HG03565 (cell line): Measurements from ENCODE around the gene PKDCC.
"Not testable (repeated sequence)": the region's sequence is repeated elsewhere in the genome, so short reads cannot be mapped to it uniquely, and the experiment has no call there.

Experiments
- ATAC-seq: cut with Tn5 transposase; IDR thresholded peaks from one replicate; pipeline ENCODE4 v1.9.1; 2021; ENCODE audit warnings: mild to moderate bottlenecking, moderate library complexity; ENCODE audit not compliant: unreplicated experiment

The PKDCC gene

DNA sequence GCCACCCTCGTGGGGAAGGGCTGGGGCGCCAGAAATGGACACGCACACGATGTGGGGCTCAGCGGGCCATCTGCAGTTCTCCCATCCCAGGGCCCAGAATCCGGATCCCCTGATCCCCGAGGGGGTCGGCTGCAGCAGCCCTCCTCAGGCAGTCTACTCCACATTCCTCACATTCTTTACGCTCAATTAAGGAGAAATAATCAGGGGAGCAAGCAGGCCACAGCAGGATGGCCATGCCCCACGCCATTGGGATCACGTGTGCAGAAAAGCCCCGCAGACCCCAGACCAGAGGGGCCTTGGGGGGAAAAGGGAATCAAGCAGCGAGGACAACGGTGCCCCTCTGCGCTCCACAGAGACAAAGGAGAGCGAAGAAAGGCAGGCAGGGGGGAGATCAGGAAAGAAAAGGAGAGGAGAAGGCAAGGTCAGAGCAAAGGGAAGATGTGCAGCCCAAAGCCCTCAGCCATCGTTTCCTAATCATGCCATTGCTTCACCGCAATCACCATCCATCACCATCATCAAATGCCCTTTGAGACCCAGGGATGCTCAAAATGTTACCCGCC is 17.5 kb upstream of the PKDCC start:
- ATAC-seq: no peak

DNA sequence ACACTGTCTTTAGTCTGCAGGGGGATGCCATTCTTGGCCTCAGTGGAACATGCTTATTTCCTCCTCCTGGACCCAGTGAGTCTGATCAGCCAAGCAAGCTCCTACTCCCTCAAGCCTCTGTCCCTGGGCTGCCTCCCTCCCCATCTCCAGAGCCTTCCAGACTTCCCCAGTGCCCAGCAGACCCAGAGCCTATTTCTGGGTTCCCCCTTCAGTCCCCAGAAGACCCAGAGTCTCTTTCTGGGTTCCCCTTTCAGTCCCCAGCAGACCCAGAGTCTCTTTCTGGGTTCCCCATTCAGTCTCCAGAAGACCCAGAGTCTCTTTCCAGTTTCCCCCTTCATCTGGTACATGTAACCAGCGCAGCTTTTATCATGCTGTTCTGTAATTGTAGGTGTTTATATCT is 17.0 kb upstream of the PKDCC start:
- no peak for ATAC-seq

DNA sequence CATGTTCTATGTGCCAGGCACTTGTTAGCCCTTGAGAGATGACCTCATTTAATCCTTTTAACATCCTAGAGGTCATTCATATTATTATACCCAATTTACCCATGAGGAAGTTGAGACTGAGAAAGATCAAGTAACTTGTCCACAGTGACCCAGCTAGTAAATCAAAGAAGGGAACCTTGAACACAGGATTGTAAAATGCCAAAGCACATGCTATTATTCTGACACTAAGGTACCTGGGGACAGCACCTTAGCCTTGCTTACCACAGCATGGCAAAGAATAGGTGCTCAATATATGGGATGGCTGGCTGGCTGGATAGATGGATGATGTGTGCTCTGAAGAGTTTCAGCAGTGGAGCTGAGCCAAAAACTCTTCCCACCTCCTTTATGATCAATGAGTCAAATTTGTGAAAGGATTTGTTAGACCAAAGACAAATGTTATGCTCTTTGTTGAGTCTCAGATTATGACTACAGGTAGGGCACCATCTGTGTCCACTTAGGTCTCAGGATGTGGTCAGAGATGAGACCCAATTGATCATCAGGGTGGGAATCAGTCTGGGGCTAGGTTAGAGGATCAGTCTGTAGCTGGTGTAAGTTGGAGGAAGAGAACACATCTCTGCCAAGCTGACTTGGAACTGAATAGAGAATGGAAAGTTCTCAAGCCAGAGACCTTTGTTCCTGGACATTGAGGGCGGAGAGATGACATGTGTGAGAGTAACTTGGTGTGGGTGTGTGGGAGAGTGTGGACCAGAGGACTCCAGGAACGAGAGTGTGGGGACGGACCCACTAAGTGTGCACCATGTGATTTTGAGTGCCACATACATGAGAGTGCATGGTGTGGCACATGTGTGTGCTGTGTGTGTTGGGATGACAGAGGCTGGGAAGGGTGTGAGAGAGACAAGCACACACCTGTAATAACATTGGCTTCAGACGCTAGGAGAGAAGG is 16.3 kb upstream of the PKDCC start:
- ATAC-seq: no peak

DNA sequence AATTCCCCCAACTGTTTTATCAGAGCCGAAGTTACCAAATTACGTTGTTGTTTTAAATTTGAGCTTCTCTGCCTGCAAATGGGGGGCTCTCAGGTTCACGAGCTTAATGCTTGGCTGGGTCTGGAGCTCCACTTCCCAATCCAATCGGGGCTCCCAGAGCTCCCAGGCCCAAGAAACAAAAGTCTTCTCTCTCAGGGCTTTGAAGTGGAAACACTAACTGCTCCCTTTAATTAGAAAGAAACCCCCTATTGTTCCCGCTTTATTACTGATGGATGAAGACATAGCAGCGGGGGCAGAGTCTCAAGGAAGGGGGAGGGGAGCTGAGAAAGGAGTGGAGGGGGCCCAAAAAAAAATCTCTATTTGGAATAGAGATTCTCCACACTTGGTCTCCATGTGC is 15.6 kb upstream of the PKDCC start:
- ATAC-seq: no peak

DNA sequence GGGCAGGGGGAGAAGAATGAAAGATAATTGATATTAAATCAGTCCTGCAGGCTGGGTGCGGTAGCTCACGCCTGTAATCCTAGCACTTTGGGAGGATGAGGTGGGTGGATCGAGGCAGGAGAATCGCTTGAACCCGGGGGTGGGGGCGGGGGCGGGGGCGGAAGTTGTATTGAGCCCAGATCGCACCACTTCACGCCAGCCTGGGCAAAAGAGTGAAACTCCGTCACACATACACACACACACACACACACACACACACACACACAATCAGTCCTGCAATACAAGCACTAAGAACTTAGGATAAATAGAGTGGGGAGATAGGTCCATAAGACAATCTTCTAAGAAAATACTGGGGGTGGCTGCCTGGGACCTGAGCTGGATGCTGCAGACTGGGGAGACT is 15.1 kb upstream of the PKDCC start:
- ATAC-seq: no peak

DNA sequence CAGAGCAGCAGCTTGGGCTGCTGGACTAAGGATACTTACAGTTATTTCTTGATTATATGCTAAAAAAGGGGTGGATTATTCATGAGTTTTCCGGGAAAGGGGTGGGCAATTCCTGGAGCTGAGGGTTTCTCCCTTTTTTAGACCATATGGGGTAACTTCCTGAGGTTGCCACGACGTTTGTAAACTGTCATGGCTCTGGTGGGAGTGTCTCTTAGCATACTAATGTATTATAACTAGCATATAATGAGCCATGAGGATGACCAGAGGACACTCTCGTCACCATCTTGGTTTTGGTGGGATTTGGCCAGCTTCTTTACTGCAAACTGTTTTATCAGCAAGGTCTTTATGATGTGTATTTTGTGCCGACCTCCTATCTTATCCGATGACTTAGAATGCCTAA is 13.7 kb upstream of the PKDCC start:
- not testable (repeated sequence) for ATAC-seq

DNA sequence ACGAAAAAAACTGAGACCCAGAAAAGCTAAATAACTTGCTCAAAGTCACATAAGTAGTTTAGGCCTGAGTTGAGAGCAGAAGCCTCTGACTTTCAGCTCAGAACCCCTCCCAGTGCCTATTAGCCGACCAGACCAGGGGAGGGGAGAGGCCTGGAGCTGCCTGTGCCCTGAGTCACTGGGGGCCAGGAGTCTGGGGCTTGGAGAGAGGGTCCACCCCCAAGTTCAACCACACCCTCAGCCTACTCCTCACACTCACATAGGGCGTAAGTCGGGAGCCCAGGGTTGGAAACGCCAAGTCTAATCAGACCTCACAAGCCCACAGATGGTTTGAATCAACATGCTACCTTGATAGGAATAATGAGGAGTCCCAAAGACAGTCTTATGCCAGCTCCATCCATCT is 12.6 kb upstream of the PKDCC start:
- no peak for ATAC-seq

DNA sequence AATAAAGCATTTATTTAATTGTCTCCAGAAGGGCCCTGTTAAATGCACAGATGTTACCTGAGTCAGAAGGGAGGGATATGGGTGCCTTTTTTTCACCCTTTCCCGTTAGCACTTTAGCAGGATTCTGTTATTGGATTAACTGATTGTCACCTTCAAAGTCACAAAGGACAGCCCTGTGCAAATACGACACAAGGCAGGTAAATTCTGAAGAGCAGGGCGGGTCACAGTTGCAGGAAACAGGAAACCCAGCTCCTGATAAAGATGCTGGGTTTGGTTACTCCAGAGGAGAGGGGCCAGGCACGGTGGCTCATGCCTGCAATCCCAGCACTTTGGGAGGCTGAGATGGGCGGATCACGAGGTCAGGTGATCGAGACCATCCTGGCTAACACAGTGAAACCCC is 11.4 kb upstream of the PKDCC start:
- no peak for ATAC-seq

DNA sequence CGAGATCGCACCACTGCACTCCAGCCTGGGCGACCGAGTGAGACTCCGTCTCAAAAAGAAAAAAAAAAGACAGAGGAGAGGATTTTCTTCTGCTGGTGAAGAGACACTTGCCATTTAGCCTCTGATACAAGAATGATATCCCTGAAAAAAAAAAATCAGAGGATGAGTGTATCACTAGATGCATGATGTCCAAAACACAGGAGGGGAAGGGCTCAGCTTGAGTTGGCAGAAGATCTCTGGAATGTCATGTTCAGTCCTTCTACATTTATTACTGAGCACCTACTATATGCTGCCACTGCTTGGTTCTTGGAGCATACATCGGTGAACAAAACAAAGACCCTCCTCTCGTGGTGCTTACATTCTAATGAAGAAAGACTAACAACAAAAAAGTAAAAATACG is 10.9 kb upstream of the PKDCC start:
- no peak for ATAC-seq

DNA sequence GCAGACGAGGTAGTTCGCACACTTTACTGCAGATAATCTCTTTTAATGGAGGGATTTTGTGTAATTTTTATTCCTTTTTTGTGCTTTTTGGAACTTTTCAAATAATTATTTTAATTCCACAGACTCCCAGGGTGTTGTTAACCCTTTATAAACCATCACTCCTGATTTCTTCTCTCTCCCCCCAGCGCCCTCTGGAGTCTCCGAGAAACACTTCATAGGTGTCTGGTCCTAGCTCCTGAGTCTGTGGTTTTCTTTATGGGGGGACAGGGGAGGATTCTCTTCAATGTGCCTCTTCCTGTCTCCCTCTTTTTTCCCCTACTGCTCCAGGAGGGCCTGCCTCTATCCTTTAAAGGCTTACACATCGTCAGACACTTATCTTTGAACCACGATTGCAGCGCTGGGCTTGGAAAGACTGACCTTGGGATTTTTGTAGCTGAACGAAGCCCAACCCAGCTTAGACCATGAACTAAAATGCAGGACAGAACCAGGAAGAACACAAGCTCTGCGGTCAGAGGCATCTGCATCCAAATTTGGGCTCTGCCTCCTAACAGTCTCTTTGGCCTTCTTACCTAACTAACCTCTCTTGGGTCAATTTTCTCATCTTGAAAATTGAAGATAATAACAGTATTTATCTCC is 7.1 kb upstream of the PKDCC start:
- ATAC-seq: no peak

DNA sequence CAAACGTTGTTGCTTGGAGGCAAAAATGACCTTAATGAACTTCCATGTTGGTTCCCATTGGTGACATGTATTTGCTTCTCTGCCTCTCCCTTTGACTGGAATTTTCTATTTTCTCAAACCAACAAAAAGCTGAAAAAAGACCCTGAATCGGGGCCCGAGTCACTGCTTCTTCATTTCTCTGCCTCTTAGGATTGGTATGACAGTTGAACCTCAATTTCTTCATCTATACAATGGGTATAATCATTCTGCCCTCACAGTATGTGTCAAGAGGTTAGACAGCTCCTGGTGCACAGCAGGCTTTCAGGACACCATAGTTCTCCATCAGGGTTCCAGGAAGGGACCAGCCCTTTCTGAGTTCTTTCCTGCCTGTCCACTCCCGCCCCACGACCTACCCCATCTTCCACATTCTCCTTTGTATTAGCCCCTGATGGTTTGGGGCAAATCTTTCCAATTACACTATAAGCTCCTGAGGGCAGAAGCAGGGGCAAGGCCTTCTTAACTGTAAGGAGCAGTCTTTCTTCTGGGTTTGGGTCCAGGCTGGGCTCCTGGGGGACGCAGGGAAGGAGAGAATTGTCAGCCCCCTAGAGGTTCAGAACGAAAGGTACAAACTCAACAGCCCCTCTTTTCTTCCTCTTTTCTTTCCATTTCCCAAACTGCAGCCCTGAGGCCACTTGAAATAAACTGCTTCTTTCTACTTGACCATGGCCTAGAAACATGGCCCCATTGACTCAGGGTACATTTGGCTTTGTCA is 6.3 kb upstream of the PKDCC start:
- no peak for ATAC-seq

DNA sequence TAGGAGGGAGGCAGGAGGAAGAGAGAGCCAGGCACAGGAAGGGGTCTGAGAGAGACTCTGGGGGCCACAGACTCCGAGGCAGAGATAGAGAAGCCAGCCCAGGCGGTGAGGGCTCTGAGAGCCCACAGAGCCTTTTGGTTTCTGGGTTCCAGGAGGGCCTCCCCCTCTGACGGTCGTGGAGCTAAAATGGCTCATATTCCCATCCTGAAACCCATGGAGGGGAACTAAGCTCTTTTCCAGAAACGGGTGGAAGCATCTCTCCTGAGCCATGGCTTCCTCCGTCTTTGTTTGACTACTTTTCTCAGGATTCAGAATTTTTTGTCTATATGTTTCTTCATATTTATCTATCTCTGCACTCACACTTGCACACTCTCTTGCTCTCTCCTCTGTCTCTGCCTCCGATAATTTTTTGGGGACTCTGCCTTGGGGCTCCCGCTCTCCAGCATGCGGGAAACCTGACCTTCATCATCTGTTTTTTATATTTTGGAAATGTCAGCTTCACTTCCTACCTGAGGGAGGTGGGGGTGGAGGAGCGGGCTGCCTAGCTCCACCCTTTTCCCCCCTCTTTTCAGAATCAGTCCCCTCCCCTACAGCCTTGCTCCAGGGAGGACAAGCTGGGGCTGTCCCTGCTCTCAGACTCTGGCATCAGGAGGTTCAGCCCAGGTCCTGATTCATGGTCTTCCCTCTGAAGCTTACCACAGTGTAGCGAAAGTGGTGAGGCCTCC is 5.0 kb upstream of the PKDCC start:
- no peak for ATAC-seq

DNA sequence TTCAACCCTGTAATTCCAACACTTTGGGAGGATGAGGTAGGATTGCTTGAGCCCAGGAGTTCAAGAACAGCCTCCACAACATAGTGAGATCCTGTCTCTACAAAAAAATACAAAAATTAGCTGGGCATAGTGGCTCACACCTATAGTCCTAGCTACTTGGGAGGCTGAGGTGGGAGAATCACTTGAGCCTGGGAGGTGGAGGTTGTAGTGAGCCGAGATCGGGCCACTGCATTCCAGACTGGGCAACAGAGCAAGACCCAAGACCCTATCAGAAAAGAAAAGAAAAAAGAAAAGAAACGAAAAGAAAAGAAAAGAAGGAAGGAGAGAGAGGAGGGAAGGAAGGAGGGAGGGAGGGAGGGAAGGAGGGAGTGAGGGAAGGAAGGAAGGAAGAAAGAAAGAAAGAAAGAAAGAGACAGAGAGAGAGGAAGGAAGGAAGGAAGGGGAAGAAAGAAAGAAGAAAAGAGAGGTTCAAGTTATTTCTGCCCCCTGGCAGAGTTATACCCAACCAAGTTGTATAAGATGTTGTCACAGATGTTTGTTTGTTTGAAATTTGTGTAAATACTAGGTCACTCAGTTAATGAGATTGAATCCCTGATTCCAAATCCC is 3.9 kb upstream of the PKDCC start:
- ATAC-seq: no peak

DNA sequence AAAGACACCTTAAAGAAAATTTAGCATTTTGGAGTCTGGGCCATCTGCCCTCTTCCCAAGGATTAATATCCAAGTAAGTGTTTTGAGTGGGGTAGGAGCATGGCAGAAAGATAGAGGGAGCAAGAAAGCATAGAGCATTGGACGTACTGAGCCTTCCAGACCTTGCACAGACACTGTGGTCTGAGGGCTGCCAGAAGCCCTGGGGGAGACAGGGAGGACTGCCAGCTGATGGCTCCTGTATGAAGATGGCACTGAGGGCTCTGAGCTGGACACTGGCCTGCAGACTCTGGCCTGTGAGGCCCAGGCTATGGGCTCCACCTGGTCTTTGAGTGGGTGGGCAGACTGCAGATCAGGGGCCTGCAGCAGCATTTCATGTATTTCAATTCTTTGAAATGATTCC is 2.9 kb upstream of the PKDCC start:
- no peak for ATAC-seq

DNA sequence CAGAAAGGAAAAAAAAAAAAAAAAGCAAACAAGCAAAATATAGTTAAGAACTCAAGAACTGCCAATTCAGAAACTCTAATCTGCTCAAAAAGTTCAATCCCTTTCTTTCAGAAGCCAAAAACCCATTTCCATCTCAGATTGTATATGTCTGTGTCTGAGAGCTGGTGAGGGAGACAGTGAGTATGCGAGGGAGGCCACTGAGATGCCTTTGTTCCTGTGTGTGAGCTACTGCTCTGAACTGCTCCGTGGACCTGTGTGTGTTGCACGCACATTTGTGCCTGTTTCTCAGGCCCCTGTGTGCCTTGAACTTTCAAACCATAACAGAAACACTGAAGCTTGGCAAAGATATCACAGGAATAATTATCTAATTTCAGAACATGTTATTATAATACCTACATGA is 2.5 kb upstream of the PKDCC start:
- no peak for ATAC-seq

DNA sequence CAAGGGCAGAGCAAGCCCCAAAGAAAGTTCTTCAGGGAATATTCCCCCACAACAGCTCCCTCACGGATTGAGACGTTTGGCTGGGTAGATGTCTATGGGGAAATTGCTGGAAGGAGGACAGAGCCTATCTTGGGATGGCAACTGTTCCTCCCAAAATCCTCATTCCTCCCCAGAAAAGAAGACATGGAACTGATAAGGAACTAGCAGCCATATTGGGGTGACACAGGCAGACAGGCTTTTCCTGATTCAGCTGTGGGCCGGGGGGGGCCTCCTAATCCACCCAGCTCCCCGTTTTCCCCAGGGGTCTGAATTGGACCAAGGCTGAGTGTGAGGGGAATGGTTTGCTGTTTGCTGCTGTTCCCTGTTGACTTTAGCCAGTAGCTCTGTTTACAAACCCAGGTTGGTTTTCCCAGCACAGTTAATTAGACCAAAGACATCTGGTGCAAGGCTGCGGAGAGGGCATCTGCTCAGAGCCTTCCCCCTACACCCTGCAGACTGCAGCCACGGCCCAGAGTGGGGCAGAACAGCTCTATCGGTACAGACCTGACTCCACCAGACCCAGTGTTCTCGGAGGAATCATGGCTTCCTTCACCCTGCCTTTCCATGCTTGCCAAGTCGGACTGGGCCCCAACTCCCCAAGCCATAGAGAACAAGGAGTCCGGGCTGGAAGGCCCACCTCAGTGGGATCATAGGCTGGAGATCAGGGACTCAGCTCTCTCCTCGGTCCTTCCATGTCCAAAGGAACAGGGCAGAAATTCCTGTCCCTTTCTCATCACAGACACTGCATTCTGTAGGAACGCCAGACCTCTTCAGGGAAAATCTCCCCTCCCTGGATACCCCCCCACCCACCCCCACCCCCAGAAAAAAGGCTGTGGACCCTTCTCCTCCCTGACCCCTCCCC is 1.7 kb upstream of the PKDCC start:
- ATAC-seq: no peak

DNA sequence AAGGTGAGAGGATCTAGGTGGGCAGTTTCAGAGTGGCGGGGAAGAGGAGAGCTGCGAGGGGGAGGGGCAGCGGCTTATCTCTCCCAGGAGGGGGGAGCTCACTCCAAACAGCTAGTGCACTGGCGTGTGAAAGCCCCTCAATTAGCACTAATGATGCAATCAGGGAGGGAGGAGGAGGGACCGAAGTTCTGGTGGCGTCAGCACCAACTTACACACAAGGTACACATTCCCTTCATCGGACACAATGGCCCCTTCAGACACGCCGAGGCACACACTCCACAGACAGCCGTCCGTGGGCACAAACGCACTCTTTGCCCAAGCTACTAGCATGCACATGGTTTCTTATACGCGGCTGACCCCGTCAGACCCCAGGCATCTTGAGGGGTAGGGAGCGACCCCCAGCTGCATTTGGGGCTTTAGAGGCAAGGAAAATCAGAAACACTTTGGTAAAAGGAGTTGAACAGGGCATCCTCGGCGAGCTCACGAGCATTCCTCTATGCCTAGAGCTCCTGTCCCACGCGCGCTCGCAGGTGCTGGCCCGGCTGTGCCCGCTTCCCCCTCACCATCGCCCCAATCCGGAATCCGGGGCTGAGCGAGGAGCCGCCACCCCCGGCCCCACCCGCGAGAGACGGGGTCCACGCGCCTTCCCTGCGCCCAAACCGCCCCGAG is 868 bp upstream of the PKDCC start:
- ATAC-seq: no peak

DNA sequence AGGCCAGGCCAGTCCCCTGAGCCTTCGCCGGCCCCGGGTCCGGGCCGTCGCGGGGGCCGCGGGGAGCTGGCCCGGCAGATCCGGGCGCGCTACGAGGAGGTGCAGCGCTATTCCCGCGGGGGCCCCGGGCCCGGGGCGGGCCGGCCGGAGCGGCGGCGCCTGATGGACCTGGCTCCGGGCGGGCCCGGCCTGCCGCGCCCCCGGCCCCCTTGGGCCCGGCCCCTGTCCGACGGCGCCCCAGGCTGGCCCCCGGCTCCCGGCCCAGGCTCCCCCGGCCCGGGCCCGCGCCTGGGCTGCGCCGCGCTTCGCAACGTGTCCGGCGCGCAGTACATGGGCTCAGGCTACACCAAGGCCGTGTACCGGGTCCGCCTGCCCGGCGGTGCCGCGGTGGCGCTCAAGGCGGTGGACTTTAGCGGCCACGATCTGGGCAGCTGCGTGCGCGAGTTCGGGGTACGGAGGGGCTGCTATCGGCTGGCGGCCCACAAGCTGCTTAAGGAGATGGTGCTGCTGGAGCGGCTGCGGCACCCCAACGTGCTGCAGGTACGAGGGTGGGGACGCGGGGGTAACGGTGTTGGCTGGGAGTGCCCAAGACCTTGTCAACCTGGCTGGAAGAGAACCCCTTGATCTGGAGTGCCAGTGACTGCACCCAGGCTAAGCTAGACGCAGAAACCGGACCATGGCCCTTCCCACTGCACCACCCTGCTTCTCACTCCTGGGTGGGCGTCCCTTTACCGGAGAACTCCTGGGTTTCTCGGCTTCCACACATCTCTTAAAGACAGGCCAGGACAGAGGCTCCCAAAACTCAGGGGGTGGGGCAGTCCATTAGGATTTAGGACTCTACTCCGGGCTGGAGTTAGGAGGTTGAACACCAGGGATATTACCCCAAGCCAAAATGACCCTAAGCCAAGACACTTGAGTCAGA is 739 bp downstream of the PKDCC start:
- ATAC-seq: peak; percentile 24
